Astrocyte of the spinal cord (primary cell): ENCODE data around the gene ZNF593.

Experiments used
- DNase-seq: peaks from one replicate; pipeline ENCODE4 v3.0.0; 2011; ENCODE audit warnings: low read depth, low spot score
- H3K4me3 ChIP-seq: 2 replicates; pipeline ENCODE4 v1.5.1; 2011; ENCODE audit warnings: low read depth, mild to moderate bottlenecking, low read length, moderate library complexity
- CTCF ChIP-seq: IDR thresholded peaks from 2 replicates; pipeline ENCODE4 v1.5.1; 2012; ENCODE audit warnings: low read depth, mild to moderate bottlenecking, low read length, inconsistent platforms
- in situ Hi-C: cut with HindIII; loops from 2 replicates; pipeline ENCODE4 v1.10.0; 2017; ENCODE audit warnings: low sequenced_read_pairs

The ZNF593 gene

GRCh38 chr1:26125946-26126320, 43.8 kb upstream of the ZNF593 start:
- in situ Hi-C loops = no loop called here
- H3K4me3 ChIP-seq = no peak overlapping the region
- no peak for TF ChIP-seq CTCF
- no peak for DNase-seq

- no peak overlapping the region for H3K4me3 ChIP-seq
- no peak for TF ChIP-seq CTCF
- in situ Hi-C loops = no loop called here
- peak; percentile 33 for DNase-seq
These were observed 43.2 kb upstream of the ZNF593 start for GRCh38 chr1:26126321-26127084.

- H3K4me3 ChIP-seq = no peak overlapping the region
- TF ChIP-seq CTCF = no peak
- in situ Hi-C loops = no loop called here
- no peak for DNase-seq
These were observed 42.2 kb upstream of the ZNF593 start for GRCh38 chr1:26127235-26128163.

- DNase-seq = no peak
- in situ Hi-C loops = no loop called here
- no peak for TF ChIP-seq CTCF
- no peak overlapping the region for H3K4me3 ChIP-seq
These were observed 39.9 kb upstream of the ZNF593 start for GRCh38 chr1:26129778-26130177.

- no peak overlapping the region for H3K4me3 ChIP-seq
- no peak for DNase-seq
- in situ Hi-C loops = no loop called here
- TF ChIP-seq CTCF = no peak
These were observed 39.0 kb upstream of the ZNF593 start for GRCh38 chr1:26130695-26131094.

- no peak for TF ChIP-seq CTCF
- H3K4me3 ChIP-seq = no peak overlapping the region
- no peak for DNase-seq
- in situ Hi-C loops = no loop called here
These were observed 37.4 kb upstream of the ZNF593 start for GRCh38 chr1:26132128-26132833.
